Panc1 (cell line): ENCODE measurements around the gene INSYN2A. TPM values are rescaled to one million over a fixed set of nuclear protein-coding genes. Genes with fewer than 3 reads are reported as not detected.

ENCODE experiments used
- ATAC-seq: fragments of 200-7000 bp; cut with Tn5 transposase; 2 replicates; pipeline ENCODE4 v1.9.1; 2020; ENCODE audit warnings: mild to moderate bottlenecking, moderate library complexity
- BruUV-seq: library from RNA; stranded (reverse); fragments of 400-500 nt; replicated peaks from 2 replicates; lab custom pipeline; 2021; lab: Mats Ljungman, UMichigan
- CTCF ChIA-PET: fragments of 300-600 bp; sonication (Branson Sonifier 250); formaldehyde crosslinking; loops from one replicate; lab custom pipeline; 2022; ENCODE audit warnings: antibody characterized with exemption; lab: Charles Lee
- POLR2A ChIA-PET: fragments of 300-600 bp; sonication (Branson Sonifier 250); formaldehyde crosslinking; loops from one replicate; lab custom pipeline; 2022; ENCODE audit warnings: antibody characterized with exemption; lab: Charles Lee
- DNase-seq: peaks from one replicate; pipeline ENCODE4 v3.0.0-alpha.2; 2010; ENCODE audit warnings: low read depth, low spot score
- H3K27ac ChIP-seq: 2 replicates; pipeline ENCODE4 v1.5.1; 2011; ENCODE audit warnings: mild to moderate bottlenecking, low read length, inconsistent platforms
- H3K27me3 ChIP-seq: fragments of 200-500 bp; sonication (Bioruptor generic); 2 replicates; pipeline ENCODE4 v1.6.0; 2014; ENCODE audit warnings: low read length, inconsistent platforms; ENCODE audit not compliant: control insufficient read depth, insufficient read depth
- H3K36me3 ChIP-seq: fragments of 200-500 bp; sonication (Bioruptor generic); 2 replicates; pipeline ENCODE4 v1.5.1; 2014; ENCODE audit warnings: inconsistent platforms, mild to moderate bottlenecking, low read length, moderate library complexity; ENCODE audit not compliant: control insufficient read depth, insufficient read depth
- H3K4me1 ChIP-seq: 2 replicates; pipeline ENCODE4 v1.5.1; 2011; ENCODE audit warnings: inconsistent platforms, mild to moderate bottlenecking, low read length, moderate library complexity; ENCODE audit not compliant: control insufficient read depth, insufficient read depth
- H3K4me3 ChIP-seq, 2 experiments: 2 replicates each; pipeline ENCODE4 v1.5.1; 2011 to 2012; ENCODE audit warnings: low read depth in 2 of 2, low read length in 2 of 2, mild to moderate bottlenecking in 2 of 2, inconsistent platforms in 1 of 2, moderate library complexity in 1 of 2
- H3K9me3 ChIP-seq: fragments of 200-500 bp; sonication (Bioruptor generic); 2 replicates; pipeline ENCODE4 v1.5.1; 2014; ENCODE audit warnings: low read depth, mild to moderate bottlenecking, inconsistent platforms, low read length, moderate library complexity; ENCODE audit not compliant: control insufficient read depth, insufficient read depth
- CTCF ChIP-seq: fragments of 450-650 bp; IDR thresholded peaks from 2 replicates; pipeline ENCODE4 v1.5.1; 2017; ENCODE audit warnings: mild to moderate bottlenecking
- POLR2AphosphoS5 ChIP-seq: IDR thresholded peaks from 2 replicates; pipeline ENCODE4 v1.6.1; 2012; ENCODE audit warnings: mild to moderate bottlenecking, low read depth, low read length, moderate library complexity
- REST ChIP-seq, 2 experiments: IDR thresholded peaks; 2 replicates each; pipeline ENCODE4 v1.6.1; 2011 to 2012; ENCODE audit warnings: low read depth in 2 of 2, control low read depth in 1 of 2, low read length in 1 of 2, mild to moderate bottlenecking in 1 of 2, moderate library complexity in 1 of 2; ENCODE audit not compliant: insufficient read depth in 1 of 2
- SIN3A ChIP-seq: IDR thresholded peaks from 2 replicates; pipeline ENCODE4 v1.6.1; 2012; ENCODE audit warnings: low read depth, mild to moderate bottlenecking, low read length, moderate library complexity, borderline replicate concordance; ENCODE audit not compliant: insufficient read depth
- TCF7L2 ChIP-seq: IDR thresholded peaks from 2 replicates; pipeline ENCODE4 v1.6.1; 2011; ENCODE audit warnings: mild to moderate bottlenecking, low read depth, low read length, inconsistent platforms
- in situ Hi-C: cut with HindIII; loops from 2 replicates; pipeline ENCODE4 v1.10.0; 2016; ENCODE audit warnings: low sequenced_read_pairs, low pct_unique_long_range_greater_than_20kb
- intact Hi-C: fragments of 100-400 bp; cut with micrococcal nuclease; formaldehyde crosslinking; loops from one replicate; pipeline ENCODE4 v1.10.0; 2022; ENCODE audit not compliant: unreplicated experiment
- total RNA-seq: library from RNA; stranded (reverse); gene quantifications from one replicate; pipeline ENCODE4 v1.2.1, GENCODE V29; 2021; ENCODE audit not compliant: unreplicated experiment

INSYN2A gene
- total RNA-seq, 1 experiment from 2014 or later = not detected

GRCh38 chr10:127168261-127168660 lies 28.1 kb downstream of the INSYN2A start:
- no peak overlapping the region for H3K27ac ChIP-seq
- DNase-seq = no peak
- no peak for TF ChIP-seq CTCF
- no peak for TF ChIP-seq REST (IDR thresholded peaks at IDR 0.05; ENCODE audit: insufficient read depth in 1 of 2, low read depth in 2 of 2, low read length in 1 of 2)
- no peak for TF ChIP-seq POLR2AphosphoS5
- no peak for TF ChIP-seq TCF7L2
- TF ChIP-seq SIN3A = no peak
- no peaks in the 10 kb centered on the region for H3K27me3 ChIP-seq
- ChIA-PET POLR2A (no interaction called here), CTCF (no interaction called here)
- H3K4me3 ChIP-seq = no peak overlapping the region
- H3K36me3 ChIP-seq = no peaks in the 10 kb centered on the region
- intact Hi-C loops = no loop called here
- H3K9me3 ChIP-seq = no peaks in the 10 kb centered on the region
- no peaks in the 10 kb centered on the region for H3K4me1 ChIP-seq
- no peak for ATAC-seq
- in situ Hi-C loops = no loop called here
- BruUV-seq = no TSS peak

GRCh38 chr10:127162841-127163240 lies 33.5 kb downstream of the INSYN2A start:
- Histone ChIP-seq H3K9me3 (no peaks in the 10 kb centered on the region), H3K4me1 (no peaks in the 10 kb centered on the region), H3K27ac (no peak overlapping the region), H3K4me3 (no peak overlapping the region), H3K36me3 (no peaks in the 10 kb centered on the region), H3K27me3 (no peaks in the 10 kb centered on the region)
- ATAC-seq (no peak), DNase-seq (no peak)
- ChIA-PET CTCF (no interaction called here), POLR2A (no interaction called here)
- intact Hi-C loops (no loop called here), in situ Hi-C loops (no loop called here)
- BruUV-seq = no TSS peak
- TF ChIP-seq SIN3A = no peak

GRCh38 chr10:127161482-127161881 lies 34.9 kb downstream of the INSYN2A start:
- H3K27me3 ChIP-seq = no peaks in the 10 kb centered on the region
- H3K36me3 ChIP-seq = no peaks in the 10 kb centered on the region
- in situ Hi-C loops = no loop called here
- DNase-seq = no peak
- ATAC-seq = no peak
- H3K4me3 ChIP-seq = no peak overlapping the region
- no peak for TF ChIP-seq REST (IDR thresholded peaks at IDR 0.05; ENCODE audit: insufficient read depth in 1 of 2, low read depth in 2 of 2, low read length in 1 of 2)
- TF ChIP-seq SIN3A = no peak
- no TSS peak for BruUV-seq
- no peak overlapping the region for H3K27ac ChIP-seq
- H3K4me1 ChIP-seq = 0 out of 2 replicates have a peak, but pooled peaks cover 3% of the 10 kb centered on the region
- POLR2A ChIA-PET = no interaction called here
- intact Hi-C loops = no loop called here
- CTCF ChIA-PET = no interaction called here
- no peaks in the 10 kb centered on the region for H3K9me3 ChIP-seq
